Fibroblast of lung (primary cell): ENCODE results near the gene P2RY11. TPM values are rescaled to one million over a fixed set of nuclear protein-coding genes. Genes with fewer than 3 reads are reported as not detected.

Experiments
- DNase-seq, 2 donors: peaks; one replicate each; pipeline versions ENCODE4 v3.0.0 to v3.0.0-alpha.2; 2010; ENCODE audit warnings: low read depth in 2 of 2
- H2AFZ ChIP-seq: 2 replicates; pipeline ENCODE4 v1.5.1; 2012; ENCODE audit warnings: low read length, control low read depth, inconsistent platforms
- H3K27ac ChIP-seq: 2 replicates; pipeline ENCODE4 v1.5.1; 2011; ENCODE audit warnings: low read length, control low read depth; ENCODE audit not compliant: insufficient read depth
- H3K27me3 ChIP-seq: 2 replicates; pipeline ENCODE4 v1.5.1; 2011; ENCODE audit warnings: mild to moderate bottlenecking, low read length; ENCODE audit not compliant: control insufficient read depth, insufficient read depth
- H3K36me3 ChIP-seq: 2 replicates; pipeline ENCODE4 v1.5.1; 2011; ENCODE audit warnings: low read length; ENCODE audit not compliant: control insufficient read depth, insufficient read depth
- H3K4me1 ChIP-seq: 2 replicates; pipeline ENCODE4 v1.5.1; 2011; ENCODE audit warnings: low read length; ENCODE audit not compliant: control insufficient read depth, insufficient read depth; ENCODE audit errors: extremely low read depth
- H3K4me2 ChIP-seq: 2 replicates; pipeline ENCODE4 v1.5.1; 2011; ENCODE audit warnings: low read length, control low read depth; ENCODE audit not compliant: insufficient read depth; ENCODE audit errors: extremely low read depth
- H3K4me3 ChIP-seq, 4 experiments: fragments of 200-600 bp in 1 of 4; sonication (generic) in 1 of 4; replicated peaks in 1 of 4; 2 replicates each; pipeline ENCODE4 v1.5.1; 2011 to 2016; ENCODE audit warnings: low read length in 4 of 4, low read depth in 3 of 4, mild to moderate bottlenecking in 3 of 4, control low read depth in 2 of 4, inconsistent platforms in 1 of 4, mixed read lengths in 1 of 4; ENCODE audit not compliant: insufficient read depth in 1 of 4; ENCODE audit errors: control extremely low read depth in 1 of 4
- H3K79me2 ChIP-seq: 2 replicates; pipeline ENCODE4 v1.5.1; 2012; ENCODE audit warnings: mild to moderate bottlenecking, low read length, inconsistent platforms; ENCODE audit not compliant: control insufficient read depth, insufficient read depth
- H3K9ac ChIP-seq: 2 replicates; pipeline ENCODE4 v1.5.1; 2011; ENCODE audit warnings: mild to moderate bottlenecking, low read length, control low read depth; ENCODE audit not compliant: insufficient read depth
- H3K9me3 ChIP-seq: 2 replicates; pipeline ENCODE4 v1.5.1; 2012; ENCODE audit warnings: low read depth, low read length; ENCODE audit not compliant: control insufficient read depth, insufficient read depth
- H4K20me1 ChIP-seq: 2 replicates; pipeline ENCODE4 v1.5.1; 2011; ENCODE audit warnings: low read length; ENCODE audit not compliant: control insufficient read depth, insufficient read depth; ENCODE audit errors: extremely low read depth
- CTCF ChIP-seq, 2 donors: IDR thresholded peaks in 1 of 2; conservative IDR thresholded peaks in 1 of 2; 1 replicate in 1 of 2; 2 replicates in 1 of 2; pipeline ENCODE4 v1.5.1; 2011 to 2012; ENCODE audit warnings: low read length in 2 of 2, control low read depth in 1 of 2, inconsistent platforms in 1 of 2, low read depth in 1 of 2, mild to moderate bottlenecking in 1 of 2
- EZH2 ChIP-seq: IDR thresholded peaks from 2 replicates; pipeline ENCODE4 v1.5.1; 2012; ENCODE audit warnings: low read length, control low read depth, mild to moderate bottlenecking; ENCODE audit errors: missing control alignments
- polyA plus RNA-seq, 2 donors: library from polyadenylated mRNA; depleted of rRNA in 1 of 2; stranded (reverse) in 1 of 2; unstranded in 1 of 2; fragments of >200 nt; gene quantifications; 2 replicates each; pipeline ENCODE4 v1.2.1, GENCODE V29; 2011 to 2012; ENCODE audit warnings: missing spikeins in 1 of 2
- total RNA-seq: library from RNA; depleted of rRNA; stranded (reverse); fragments of >200 nt; gene quantifications from 2 replicates; pipeline ENCODE4 v1.2.1, GENCODE V29; 2014

The P2RY11 gene
- total and polyA plus RNA-seq, 2 donors (not counting 1 experiment from before 2014, with no cell fraction given), result 0.68 to 3.3 TPM

GRCh38 chr19:10163536-10163935 is 52.0 kb downstream of the P2RY11 start:
- H4K20me1 ChIP-seq, result no peaks in the 10 kb centered on the region
- no peak for DNase-seq
- no peaks in the 10 kb centered on the region for H3K9me3 ChIP-seq
- no peaks in the 10 kb centered on the region for H3K4me1 ChIP-seq
- H3K27me3 ChIP-seq, result no peaks in the 10 kb centered on the region
- H3K27ac ChIP-seq, result no peak overlapping the region
- peaks cover 35% of the 10 kb centered on the region for H3K36me3 ChIP-seq
- no peak overlapping the region for H2AFZ ChIP-seq
- no peak overlapping the region for H3K4me3 ChIP-seq
- H3K9ac ChIP-seq, result no peak overlapping the region
- TF ChIP-seq EZH2 (no peak), CTCF (conservative IDR thresholded peaks at IDR 0.05 in 1 of 2, IDR thresholded peaks at IDR 0.05 in 1 of 2; ENCODE audit: low read depth in 1 of 2, low read length in 2 of 2) (no peak)
- no peak overlapping the region for H3K4me2 ChIP-seq
- peaks cover 2% of the 10 kb centered on the region for H3K79me2 ChIP-seq

Other genes starting within 250 kb of the P2RY11 start
- gene OLFM2, start 175.2 kb upstream of the P2RY11 start, total RNA-seq, result 0.66 and 1.0 TPM in 2 replicates
- 0.15 and 11.6 TPM in 2 replicates for gene OLFM2, start 175.2 kb upstream of the P2RY11 start, polyA plus RNA-seq
- gene COL5A3, start 101.2 kb upstream of the P2RY11 start, total RNA-seq, result 0.77 and 1.2 TPM in 2 replicates
- gene COL5A3, start 101.2 kb upstream of the P2RY11 start, polyA plus RNA-seq, result 0.56 and 33.7 TPM in 2 replicates
- not detected in 2 replicates for gene RDH8, start 98.2 kb upstream of the P2RY11 start, total RNA-seq
- gene RDH8, start 98.2 kb upstream of the P2RY11 start, polyA plus RNA-seq, result 0.06 TPM in 1 of 2 replicates, not detected in the other
- 25.7 and 29.4 TPM in 2 replicates for gene SHFL, start 25.4 kb upstream of the P2RY11 start, total RNA-seq
- gene SHFL, start 25.4 kb upstream of the P2RY11 start, polyA plus RNA-seq, result 17.0 and 29.0 TPM in 2 replicates
- 0.26 and 0.33 TPM in 2 replicates for gene ANGPTL6, start 9.0 kb upstream of the P2RY11 start, total RNA-seq
- gene ANGPTL6, start 9.0 kb upstream of the P2RY11 start, polyA plus RNA-seq, result 0.12 and 0.14 TPM in 2 replicates
- 22.6 and 26.5 TPM in 2 replicates for gene PPAN, start 5.3 kb upstream of the P2RY11 start, total RNA-seq
- gene PPAN, start 5.3 kb upstream of the P2RY11 start, polyA plus RNA-seq, result 15.3 and 19.7 TPM in 2 replicates
- gene EIF3G, start 8.2 kb downstream of the P2RY11 start, total RNA-seq, result 296 and 385 TPM in 2 replicates
- 169 and 236 TPM in 2 replicates for gene EIF3G, start 8.2 kb downstream of the P2RY11 start, polyA plus RNA-seq
- gene DNMT1, start 83.3 kb downstream of the P2RY11 start, total RNA-seq, result 22.6 and 33.7 TPM in 2 replicates
- 36.7 and 88.4 TPM in 2 replicates for gene DNMT1, start 83.3 kb downstream of the P2RY11 start, polyA plus RNA-seq
- 25.9 and 39.3 TPM in 2 replicates for gene S1PR2, start 119.6 kb downstream of the P2RY11 start, total RNA-seq
- 29.6 and 30.4 TPM in 2 replicates for gene S1PR2, start 119.6 kb downstream of the P2RY11 start, polyA plus RNA-seq
- 16.7 and 17.2 TPM in 2 replicates for gene MRPL4, start 140.5 kb downstream of the P2RY11 start, total RNA-seq
- 25.7 and 40.4 TPM in 2 replicates for gene MRPL4, start 140.5 kb downstream of the P2RY11 start, polyA plus RNA-seq
- 8.9 and 15.9 TPM in 2 replicates for gene ICAM1, start 159.4 kb downstream of the P2RY11 start, total RNA-seq
- gene ICAM1, start 159.4 kb downstream of the P2RY11 start, polyA plus RNA-seq, result 6.9 and 15.2 TPM in 2 replicates
- gene ICAM4, start 175.3 kb downstream of the P2RY11 start, total RNA-seq, result 1.8 and 4.1 TPM in 2 replicates
- 0.42 and 0.58 TPM in 2 replicates for gene ICAM4, start 175.3 kb downstream of the P2RY11 start, polyA plus RNA-seq
- 1.8 and 2.5 TPM in 2 replicates for gene ICAM5, start 178.3 kb downstream of the P2RY11 start, total RNA-seq
- gene ICAM5, start 178.3 kb downstream of the P2RY11 start, polyA plus RNA-seq, result 0.47 and 0.55 TPM in 2 replicates
- 0.51 and 0.66 TPM in 2 replicates for gene ZGLP1, start 198.1 kb downstream of the P2RY11 start, total RNA-seq
- gene ZGLP1, start 198.1 kb downstream of the P2RY11 start, polyA plus RNA-seq, result 0.35 TPM in 2 replicates
- gene FDX2, start 204.3 kb downstream of the P2RY11 start, total RNA-seq, result 14.1 and 21.0 TPM in 2 replicates
- gene FDX2, start 204.3 kb downstream of the P2RY11 start, polyA plus RNA-seq, result 14.0 and 20.8 TPM in 2 replicates
- 4.9 and 5.6 TPM in 2 replicates for gene RAVER1, start 221.8 kb downstream of the P2RY11 start, total RNA-seq
- 2.3 and 4.3 TPM in 2 replicates for gene RAVER1, start 221.8 kb downstream of the P2RY11 start, polyA plus RNA-seq
- gene ICAM3, start 227.9 kb downstream of the P2RY11 start, total RNA-seq, result 4.3 and 5.1 TPM in 2 replicates
- gene ICAM3, start 227.9 kb downstream of the P2RY11 start, polyA plus RNA-seq, result 4.5 and 7.1 TPM in 2 replicates